ENCODE measurements around the gene C4orf50.

The C4orf50 gene

GRCh38 chr4:6023731-6024130 lies 5.5 kb upstream of the C4orf50 start:
- H3K4me3 ChIP-seq (replicated peaks; ENCODE audit: insufficient read depth, low read length), result no peak overlapping the region
- DNase-seq (ENCODE audit: low read depth in 1 of 2, low spot score in 1 of 2), result no peak
- no peak overlapping the region for H3K27ac ChIP-seq (replicated peaks)
- no peak for TF ChIP-seq SPI1 (IDR thresholded peaks at IDR 0.05; ENCODE audit: borderline replicate concordance, low read depth)
- no peak for TF ChIP-seq REST (IDR thresholded peaks at IDR 0.05; ENCODE audit: insufficient replicate concordance, low read depth)
- TF ChIP-seq POLR2AphosphoS5 (IDR thresholded peaks at IDR 0.05; ENCODE audit: low read depth), result no peak
- no peak for TF ChIP-seq CTCF (IDR thresholded peaks at IDR 0.05; ENCODE audit: insufficient read depth, low read length)
- no peaks in the 10 kb centered on the region for H3K27me3 ChIP-seq (ENCODE audit: insufficient read depth, poor library complexity, severe bottlenecking)

- TF ChIP-seq POLR2AphosphoS5 (IDR thresholded peaks at IDR 0.05; ENCODE audit: low read depth), result no peak
- no peak for TF ChIP-seq GABPA (IDR thresholded peaks at IDR 0.05; ENCODE audit: low read depth)
- TF ChIP-seq CTCF (IDR thresholded peaks at IDR 0.05; ENCODE audit: insufficient read depth, low read length), result no peak
- TF ChIP-seq REST (IDR thresholded peaks at IDR 0.05; ENCODE audit: insufficient replicate concordance, low read depth), result no peak
- no peak for TF ChIP-seq SPI1 (IDR thresholded peaks at IDR 0.05; ENCODE audit: borderline replicate concordance, low read depth)
- Histone ChIP-seq H3K27ac (replicated peaks) (no peak overlapping the region), H3K27me3 (ENCODE audit: insufficient read depth, poor library complexity, severe bottlenecking) (no peaks in the 10 kb centered on the region), H3K4me3 (replicated peaks; ENCODE audit: insufficient read depth, low read length) (no peak overlapping the region)
- no peak for DNase-seq (ENCODE audit: low read depth in 1 of 2, low spot score in 1 of 2)
Measured at GRCh38 chr4:6022607-6023288, 4.5 kb upstream of the C4orf50 start.

- DNase-seq (ENCODE audit: low read depth in 1 of 2, low spot score in 1 of 2), result no peak
- Histone ChIP-seq H3K27me3 (ENCODE audit: insufficient read depth, poor library complexity, severe bottlenecking) (no peaks in the 10 kb centered on the region), H3K4me3 (replicated peaks; ENCODE audit: insufficient read depth, low read length) (no peak overlapping the region), H3K27ac (replicated peaks) (no peak overlapping the region)
- TF ChIP-seq GABPA (IDR thresholded peaks at IDR 0.05; ENCODE audit: low read depth) (no peak), CTCF (IDR thresholded peaks at IDR 0.05; ENCODE audit: insufficient read depth, low read length) (no peak)
Measured at GRCh38 chr4:6021831-6022606, 3.8 kb upstream of the C4orf50 start.
